T1000 (cell line): Measurements from ENCODE around the gene IGF2.

Experiments
- DNase-seq: peaks from one replicate; lab custom pipeline; 2025; ENCODE audit warnings: mixed read lengths; lab: John Stamatoyannopoulos, UW

The IGF2 gene

GRCh38 chr11:2091786-2092463 is 47.3 kb downstream of the IGF2 start:
- no peak for DNase-seq

- DNase-seq = no peak
Observed at GRCh38 chr11:2091112-2091746, 48.0 kb downstream of the IGF2 start.

DNA sequence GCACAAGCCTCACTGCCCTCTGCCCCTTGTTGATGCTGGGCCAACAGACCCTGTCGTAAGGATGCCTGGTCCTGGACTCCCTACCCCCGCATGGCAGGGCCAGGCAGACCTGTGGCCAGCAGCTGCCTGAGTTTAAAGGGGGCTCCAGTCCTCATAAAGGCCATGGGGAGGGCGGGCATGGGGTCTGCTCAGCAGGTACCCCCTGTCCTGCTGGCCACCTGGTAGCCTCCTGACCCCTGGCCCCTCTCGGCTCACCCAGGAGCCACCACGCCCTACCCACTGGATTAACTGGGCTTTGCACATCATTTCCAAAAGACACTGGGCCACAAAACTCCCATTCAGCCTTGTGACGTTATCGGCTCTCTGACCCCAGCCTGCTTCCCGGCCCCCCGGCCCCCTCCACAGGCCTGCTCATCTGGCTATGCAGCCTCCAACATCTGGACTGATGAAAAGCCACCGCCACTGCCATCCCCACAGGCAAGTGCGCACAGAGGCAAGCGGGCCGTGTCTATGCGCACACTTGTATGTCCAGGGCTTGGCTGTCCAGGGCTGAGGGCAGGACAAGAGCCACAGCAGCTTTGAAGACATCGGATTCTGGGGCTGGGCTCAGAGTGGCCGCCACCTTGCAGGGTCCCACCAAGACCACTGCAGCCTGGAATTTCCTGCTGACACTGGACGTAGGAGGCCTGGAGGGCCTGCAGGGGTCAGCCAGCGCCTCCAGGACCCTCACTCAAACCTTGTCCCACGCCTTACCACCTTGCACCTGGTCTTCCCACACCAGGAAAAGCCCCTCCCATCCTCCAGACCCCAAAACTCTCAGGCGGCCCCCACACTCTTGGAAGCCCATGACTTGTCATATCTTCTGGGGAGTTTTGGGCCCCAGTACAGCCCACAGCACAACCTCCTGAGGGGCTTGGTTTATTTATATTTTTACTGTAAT is 48.7 kb downstream of the IGF2 start:
- no peak for DNase-seq

DNA sequence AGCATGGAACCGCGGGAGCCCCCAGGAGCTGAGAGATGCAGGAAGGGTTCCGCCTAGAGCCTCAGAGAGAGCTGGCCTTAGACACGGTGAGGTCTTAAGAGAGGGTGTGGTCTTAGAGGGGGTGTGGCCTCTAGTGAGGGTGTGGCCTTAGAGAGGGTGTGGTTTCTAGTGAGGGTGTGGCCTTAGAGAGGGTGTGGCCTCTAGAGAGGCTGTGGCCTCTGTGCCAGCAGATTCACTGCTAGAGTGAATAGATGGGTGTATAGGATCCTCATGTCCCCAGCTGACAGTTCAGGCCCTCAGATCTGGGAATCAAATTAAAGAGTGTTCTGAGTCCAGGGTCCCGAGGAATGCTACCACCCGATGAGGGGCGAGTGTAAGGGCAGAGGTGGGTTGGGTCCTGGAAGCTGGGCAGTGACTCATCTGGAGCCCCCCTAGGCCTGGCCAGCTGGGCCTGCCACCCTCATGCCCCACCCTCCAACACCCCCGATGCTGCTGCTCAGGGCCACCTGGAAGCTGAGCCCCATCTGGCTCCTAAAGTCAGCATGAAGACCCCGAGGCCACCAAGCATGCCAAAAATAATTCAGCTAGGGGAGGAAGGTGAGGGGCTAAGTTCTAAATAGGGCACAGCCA is 49.5 kb downstream of the IGF2 start:
- no peak for DNase-seq

- DNase-seq = no peak
Observed at GRCh38 chr11:2088746-2089535, 50.2 kb downstream of the IGF2 start.

DNA sequence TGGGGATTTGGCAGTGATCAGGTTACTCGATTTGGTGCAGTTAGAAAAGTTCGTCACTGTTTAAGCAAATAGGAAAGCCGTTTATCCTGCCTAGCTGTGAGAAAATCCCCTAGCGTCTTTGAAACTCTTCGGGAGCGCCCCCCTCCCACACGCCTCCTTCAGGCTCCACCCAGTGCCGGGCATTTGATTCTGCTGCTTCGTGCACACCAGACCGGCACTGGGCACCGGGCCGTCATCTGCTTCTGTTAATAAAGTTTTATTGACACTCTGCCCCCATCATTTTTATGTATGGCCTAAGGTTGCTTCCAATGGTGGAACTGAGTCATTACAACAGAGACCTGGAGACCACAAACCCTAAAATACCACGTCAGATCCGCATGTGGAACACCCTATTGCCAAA is 50.9 kb downstream of the IGF2 start:
- DNase-seq = no peak

DNA sequence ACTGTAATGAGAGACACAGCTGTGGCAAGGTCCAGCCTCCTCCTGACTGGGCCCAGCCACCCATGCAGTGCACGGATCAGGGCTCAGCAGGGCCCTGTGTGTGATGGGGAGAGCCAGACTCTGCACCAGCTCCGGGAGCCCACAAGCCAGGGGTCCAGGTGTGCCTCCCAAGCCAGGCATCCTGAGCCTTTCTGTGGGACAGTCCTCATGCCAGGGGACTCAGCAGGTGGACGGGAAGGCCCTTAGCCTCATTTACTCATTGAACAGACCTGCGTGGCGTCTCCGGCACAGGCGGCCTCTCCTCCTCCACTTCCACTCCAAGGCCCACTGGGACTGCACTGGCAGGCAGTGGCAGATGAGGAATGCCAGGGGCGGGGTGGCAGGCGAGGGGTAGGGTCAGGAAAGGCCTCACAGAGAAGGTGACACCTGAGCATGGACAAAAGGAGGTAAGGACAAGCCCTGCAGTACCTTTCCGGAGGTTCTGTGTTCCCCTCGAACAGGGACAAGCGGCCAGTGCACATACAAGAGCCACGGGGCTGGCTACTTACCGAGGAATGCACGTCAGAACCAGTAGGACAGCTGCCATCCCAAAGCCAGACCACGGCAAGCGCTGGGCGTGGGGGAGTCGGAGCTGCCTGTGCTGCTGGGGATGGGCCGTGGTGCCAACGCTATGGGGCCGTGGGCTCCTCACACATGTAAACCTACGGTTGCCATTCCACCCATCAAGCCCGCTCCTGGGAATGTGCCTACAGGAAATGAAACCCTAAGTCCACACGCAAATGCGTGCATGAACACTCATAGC is 52.7 kb downstream of the IGF2 start:
- DNase-seq = no peak

- DNase-seq = no peak
Observed at GRCh38 chr11:2085251-2086066, 53.7 kb downstream of the IGF2 start.

DNA sequence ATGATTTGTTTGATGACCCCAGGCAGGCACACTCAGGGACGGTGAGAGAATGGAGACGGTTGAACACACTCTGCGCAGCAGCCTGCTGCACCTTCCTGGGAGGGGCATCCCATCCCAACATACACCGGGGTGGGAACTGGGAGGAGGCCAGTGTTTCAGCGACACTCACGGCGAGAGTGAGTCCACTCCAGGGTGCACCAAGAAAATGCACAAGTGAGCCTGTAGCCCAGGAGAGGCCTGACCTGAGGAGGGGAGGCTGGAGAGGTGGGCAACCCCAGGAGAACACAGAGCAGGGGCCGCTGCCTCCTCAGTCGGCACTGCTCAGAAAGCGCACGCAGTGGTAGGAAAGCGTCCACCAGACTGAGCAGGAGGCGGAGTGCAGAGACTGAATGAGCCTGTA is 54.5 kb downstream of the IGF2 start:
- no peak for DNase-seq
